ENCODE data around the gene PIEZO2.

The PIEZO2 gene

DNA sequence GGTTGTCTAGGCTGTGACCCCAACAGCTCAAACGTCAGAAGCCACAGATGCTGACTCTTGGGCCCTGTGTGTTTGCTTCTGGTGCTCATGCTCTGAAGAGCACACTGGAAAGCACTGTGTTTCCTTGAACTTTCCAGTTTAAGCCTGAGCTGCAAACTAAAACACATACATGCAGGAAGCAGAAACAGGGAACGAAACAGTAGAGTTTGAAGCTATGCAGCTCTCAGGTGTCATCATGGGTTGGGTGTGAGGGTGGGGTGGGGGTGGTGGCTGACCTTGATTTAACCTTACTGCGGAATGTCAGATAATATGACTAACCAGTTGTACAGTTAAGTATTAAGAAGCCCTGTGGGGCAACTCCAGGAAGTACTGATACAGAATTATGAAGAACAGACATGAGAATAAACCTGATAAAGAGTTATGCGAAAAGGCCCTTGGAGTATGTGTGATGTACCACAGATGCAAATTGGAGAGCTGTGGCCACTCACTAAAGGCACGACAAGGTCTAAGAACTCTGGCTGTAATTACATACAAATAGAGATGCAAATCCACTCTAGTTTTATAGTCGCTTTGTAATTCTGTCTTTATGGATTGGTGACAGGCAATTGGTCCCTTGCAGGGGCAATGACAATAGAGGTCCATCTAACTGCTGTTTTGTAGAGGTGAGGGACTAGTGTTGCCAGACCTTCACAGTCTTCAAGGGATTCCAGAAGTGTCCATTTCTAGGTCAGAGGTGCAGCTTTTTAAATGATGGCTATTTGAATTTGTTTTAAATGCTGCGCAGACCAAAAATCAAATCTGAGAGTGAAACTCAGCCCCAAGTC, 350.4 kb downstream of the PIEZO2 start:
- TF ChIP-seq PPARA (CRISPR knock-in tag; IDR thresholded peaks at IDR 0.05; ENCODE audit: borderline replicate concordance) (no peak), ZNF70 (CRISPR knock-in tag; IDR thresholded peaks at IDR 0.05) (no peak), ISL1 (CRISPR knock-in tag; IDR thresholded peaks at IDR 0.05) (no peak), GLIS3 (CRISPR knock-in tag; IDR thresholded peaks at IDR 0.05) (no peak), PATZ1 (CRISPR knock-in tag; IDR thresholded peaks at IDR 0.05; ENCODE audit: borderline replicate concordance) (no peak), RARB (CRISPR knock-in tag; IDR thresholded peaks at IDR 0.05) (no peak), OSR1 (CRISPR knock-in tag; IDR thresholded peaks at IDR 0.05) (no peak), ZFP3 (CRISPR knock-in tag; IDR thresholded peaks at IDR 0.05) (no peak), ZFP30 (CRISPR knock-in tag; IDR thresholded peaks at IDR 0.05) (no peak)
- TF ChIP-seq, protein P1, sequence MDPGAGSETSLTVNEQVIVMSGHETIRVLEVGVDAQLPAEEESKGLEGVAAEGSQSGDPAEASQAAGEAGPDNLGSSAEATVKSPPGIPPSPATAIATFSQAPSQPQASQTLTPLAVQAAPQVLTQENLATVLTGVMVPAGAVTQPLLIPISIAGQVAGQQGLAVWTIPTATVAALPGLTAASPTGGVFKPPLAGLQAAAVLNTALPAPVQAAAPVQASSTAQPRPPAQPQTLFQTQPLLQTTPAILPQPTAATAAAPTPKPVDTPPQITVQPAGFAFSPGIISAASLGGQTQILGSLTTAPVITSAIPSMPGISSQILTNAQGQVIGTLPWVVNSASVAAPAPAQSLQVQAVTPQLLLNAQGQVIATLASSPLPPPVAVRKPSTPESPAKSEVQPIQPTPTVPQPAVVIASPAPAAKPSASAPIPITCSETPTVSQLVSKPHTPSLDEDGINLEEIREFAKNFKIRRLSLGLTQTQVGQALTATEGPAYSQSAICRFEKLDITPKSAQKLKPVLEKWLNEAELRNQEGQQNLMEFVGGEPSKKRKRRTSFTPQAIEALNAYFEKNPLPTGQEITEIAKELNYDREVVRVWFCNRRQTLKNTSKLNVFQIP (CRISPR knock-in tag; IDR thresholded peaks at IDR 0.05; ENCODE audit: borderline replicate concordance, low read depth): no peak
- no peak for ATAC-seq

DNA sequence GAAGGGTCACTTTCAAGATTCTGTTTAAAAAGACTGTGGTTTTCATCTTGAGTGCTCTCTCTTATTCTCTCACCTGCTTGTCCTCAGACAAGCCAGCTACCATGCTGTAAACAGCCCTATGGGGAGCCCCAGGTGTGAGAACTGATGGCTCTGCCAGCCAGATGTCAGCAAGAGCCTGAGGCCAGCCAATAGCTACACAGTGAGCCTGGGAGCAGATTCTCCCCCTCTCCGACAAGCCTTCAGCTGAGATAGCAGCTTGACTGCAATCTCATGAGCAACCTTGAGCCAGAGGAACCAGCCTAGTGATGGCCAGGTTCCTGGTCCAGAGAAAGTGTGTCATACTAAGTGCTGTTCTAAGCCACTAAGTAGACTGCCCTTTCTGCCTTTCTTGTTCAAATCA, 351.5 kb downstream of the PIEZO2 start:
- no peak for ATAC-seq
- TF ChIP-seq, protein P1 (CRISPR knock-in tag; IDR thresholded peaks at IDR 0.05; ENCODE audit: borderline replicate concordance, low read depth): no peak
- TF ChIP-seq OSR1 (CRISPR knock-in tag; IDR thresholded peaks at IDR 0.05) (no peak), TSHZ2 (CRISPR knock-in tag; IDR thresholded peaks at IDR 0.05) (no peak), PPARA (CRISPR knock-in tag; IDR thresholded peaks at IDR 0.05; ENCODE audit: borderline replicate concordance) (no peak), ZFP30 (CRISPR knock-in tag; IDR thresholded peaks at IDR 0.05) (no peak), RARB (CRISPR knock-in tag; IDR thresholded peaks at IDR 0.05) (no peak), ZNF8 (CRISPR knock-in tag; IDR thresholded peaks at IDR 0.05) (no peak), GLIS3 (CRISPR knock-in tag; IDR thresholded peaks at IDR 0.05) (no peak), ZNF565 (CRISPR knock-in tag; conservative IDR thresholded peaks at IDR 0.05; ENCODE audit: low read depth) (no peak), SNAI2 (CRISPR knock-in tag; IDR thresholded peaks at IDR 0.05) (no peak), CSRNP3 (CRISPR knock-in tag; IDR thresholded peaks at IDR 0.05) (no peak), ZFP3 (CRISPR knock-in tag; IDR thresholded peaks at IDR 0.05) (no peak), ISL1 (CRISPR knock-in tag; IDR thresholded peaks at IDR 0.05) (no peak), ESRRG (CRISPR knock-in tag; IDR thresholded peaks at IDR 0.05) (no peak), ZC3H10 (CRISPR knock-in tag; IDR thresholded peaks at IDR 0.05) (no peak), CSDC2 (CRISPR knock-in tag; IDR thresholded peaks at IDR 0.05) (no peak), BACH2 (CRISPR knock-in tag; IDR thresholded peaks at IDR 0.05; ENCODE audit: borderline replicate concordance) (no peak), ARNTL (CRISPR knock-in tag; IDR thresholded peaks at IDR 0.05; ENCODE audit: borderline replicate concordance, low read depth) (no peak), ZNF70 (CRISPR knock-in tag; IDR thresholded peaks at IDR 0.05) (no peak), TOX (CRISPR knock-in tag; IDR thresholded peaks at IDR 0.05; ENCODE audit: borderline replicate concordance) (no peak)

Data from SK-N-SH treated with all-trans-retinoic acid at 6 μM for 48 hours (cell line).